H1 (cell line): Measurements from ENCODE around the gene CIZ1. TPM values are rescaled to one million over a fixed set of nuclear protein-coding genes. Genes with fewer than 3 reads are reported as not detected.

Experiments used
- CHD7 ChIP-seq: fragments of 300-600 bp; sonication (generic); IDR thresholded peaks from 2 replicates; pipeline ENCODE4 v1.7.1; 2012; ENCODE audit warnings: low read length, moderate library complexity, mild to moderate bottlenecking, inconsistent platforms; ENCODE audit not compliant: insufficient replicate concordance
- SAP30 ChIP-seq: fragments of 300-600 bp; sonication (generic); IDR thresholded peaks from 2 replicates; pipeline ENCODE4 v1.7.1; 2012; ENCODE audit warnings: low read length, moderate library complexity, mild to moderate bottlenecking, inconsistent platforms; ENCODE audit not compliant: insufficient read depth, insufficient replicate concordance
- SIX5 ChIP-seq: IDR thresholded peaks from 2 replicates; pipeline ENCODE4 v1.6.1; 2011; ENCODE audit warnings: mild to moderate bottlenecking, low read depth, low read length
- SP2 ChIP-seq: IDR thresholded peaks from 2 replicates; pipeline ENCODE4 v1.6.1; 2012; ENCODE audit warnings: mild to moderate bottlenecking, low read length, inconsistent platforms
- TCF12 ChIP-seq: IDR thresholded peaks from 2 replicates; pipeline ENCODE4 v1.6.1; 2011; ENCODE audit warnings: low read depth, mild to moderate bottlenecking, low read length
- polyA plus RNA-seq, 7 experiments: library from polyadenylated mRNA; depleted of rRNA in 3 of 7; stranded (reverse) in 5 of 7; unstranded in 2 of 7; fragments of >200 nt in 5 of 7; fragments of 200-250 nt in 2 of 7; gene quantifications; 1 replicate in 5 of 7; 2 replicates in 1 of 7; 4 replicates in 1 of 7; pipeline versions ENCODE4 v1.2.1 to v1.2.3, GENCODE V29; 2011 to 2013; ENCODE audit warnings: missing spikeins in 2 of 7, mixed read lengths in 2 of 7
- total RNA-seq: library from RNA; stranded (reverse); fragmentation: NEBNext Ultra II Directional; extraction: Animal tissue kit (Norgen Biotek cat#: 25700); gene quantifications from 2 replicates; pipeline ENCODE4 v1.2.1, GENCODE V29; 2021

Gene CIZ1
- total and polyA plus RNA-seq, 2 of the 8 experiments (the other 6 are each of a cell fraction or from before 2014, with no cell fraction given) = 66.0 to 107 TPM

- TF ChIP-seq SIX5 (no peak), TCF12 (no peak), SP2 (no peak), CHD7 (no peak), SAP30 (no peak)
- TF ChIP-seq, all 59 proteins: peak for 0
These were observed 48.8 kb downstream of the CIZ1 start (continued) for GRCh38 chr9:128142596-128142995.
